Fibroblast of pulmonary artery (primary cell): ENCODE measurements around the gene ZNF30.

Experiments
- DNase-seq: peaks from one replicate; pipeline ENCODE4 v3.0.0-alpha.2; 2010; ENCODE audit warnings: low read depth
- H3K4me3 ChIP-seq: replicated peaks from 2 replicates; pipeline ENCODE4 v1.5.1; 2011; ENCODE audit warnings: low read depth, mild to moderate bottlenecking, control low read depth, low read length, moderate library complexity
- CTCF ChIP-seq: IDR thresholded peaks from 2 replicates; pipeline ENCODE4 v1.5.1; 2011; ENCODE audit warnings: mild to moderate bottlenecking, control low read depth, low read length, inconsistent platforms; ENCODE audit errors: missing control alignments

The ZNF30 gene

DNA sequence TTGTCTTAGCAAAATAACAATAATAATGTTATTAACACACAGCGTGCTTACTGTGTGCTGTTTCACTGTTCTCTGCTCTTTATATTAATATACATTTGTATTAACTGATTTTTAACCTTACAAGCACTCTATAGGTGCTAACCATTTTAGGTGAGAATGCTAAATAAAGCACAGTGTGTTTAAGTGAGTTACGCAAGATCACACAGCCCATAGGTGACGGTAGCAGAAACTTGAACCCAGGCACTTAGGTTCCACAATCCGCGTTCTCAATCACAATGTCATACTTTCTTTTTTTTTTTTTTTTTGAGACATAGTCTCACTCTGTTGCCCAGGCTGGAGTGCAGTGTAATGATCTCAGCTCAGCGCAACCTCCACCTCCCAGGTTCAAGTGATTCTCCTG, 5.8 kb downstream of the ZNF30 start:
- H3K4me3 ChIP-seq = no peak overlapping the region
- TF ChIP-seq CTCF = no peak
- DNase-seq = no peak

GRCh38 chr19:34936184-34936583, 9.5 kb downstream of the ZNF30 start:
- H3K4me3 ChIP-seq = no peak overlapping the region

DNA sequence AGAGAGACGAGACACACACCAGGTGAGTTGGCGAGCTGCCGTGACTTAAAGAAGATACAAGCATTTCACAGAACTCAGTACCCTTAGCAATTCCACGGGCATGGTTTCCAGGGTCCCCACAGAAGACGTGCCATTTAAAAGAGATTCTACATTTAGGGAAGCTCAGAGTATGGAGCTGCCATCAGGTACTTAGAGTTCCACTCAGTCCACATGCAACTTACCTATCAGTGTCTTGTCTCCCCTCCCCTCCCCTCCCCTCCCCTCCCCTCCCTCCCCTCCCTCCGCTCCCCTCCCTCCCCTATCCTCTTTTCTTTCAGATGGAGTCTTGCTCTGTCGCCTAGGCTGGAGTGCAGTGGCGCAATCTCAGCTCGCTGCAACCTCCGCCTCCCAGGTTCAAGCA, 12.2 kb downstream of the ZNF30 start:
- no peak for DNase-seq
- no peak overlapping the region for H3K4me3 ChIP-seq
- no peak for TF ChIP-seq CTCF

More at GRCh38 chr19:34936184-34936583, 9.5 kb downstream of the ZNF30 start:
- no peak for DNase-seq
- no peak for TF ChIP-seq CTCF

DNA sequence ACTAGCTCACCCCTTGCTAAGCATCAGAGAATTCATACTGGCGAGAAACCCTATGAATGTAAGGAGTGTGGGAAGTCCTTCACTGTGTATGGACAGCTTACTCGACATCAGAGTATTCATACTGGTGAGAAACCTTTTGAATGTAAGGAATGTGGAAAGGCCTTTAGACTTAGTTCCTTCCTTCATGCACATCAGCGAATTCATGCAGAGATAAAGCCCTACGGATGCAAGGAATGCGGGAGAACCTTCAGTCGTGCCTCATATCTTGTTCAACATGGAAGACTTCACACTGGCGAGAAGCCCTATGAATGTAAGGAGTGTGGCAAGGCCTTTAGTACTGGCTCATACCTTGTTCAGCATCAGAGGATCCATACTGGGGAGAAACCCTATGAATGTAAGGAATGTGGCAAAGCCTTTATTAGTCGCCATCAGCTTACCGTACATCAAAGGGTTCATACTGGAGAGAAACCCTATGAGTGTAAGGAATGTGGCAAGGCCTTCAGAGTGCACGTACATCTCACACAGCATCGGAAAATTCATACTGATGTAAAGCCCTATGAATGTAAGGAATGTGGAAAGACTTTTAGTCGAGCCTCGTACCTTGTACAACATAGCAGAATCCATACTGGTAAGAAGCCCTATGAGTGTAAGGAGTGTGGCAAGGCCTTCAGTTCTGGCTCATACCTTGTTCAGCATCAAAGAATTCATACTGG, 17.3 kb downstream of the ZNF30 start:
- H3K4me3 ChIP-seq = no peak overlapping the region
- no peak for DNase-seq
- TF ChIP-seq CTCF = no peak

DNA sequence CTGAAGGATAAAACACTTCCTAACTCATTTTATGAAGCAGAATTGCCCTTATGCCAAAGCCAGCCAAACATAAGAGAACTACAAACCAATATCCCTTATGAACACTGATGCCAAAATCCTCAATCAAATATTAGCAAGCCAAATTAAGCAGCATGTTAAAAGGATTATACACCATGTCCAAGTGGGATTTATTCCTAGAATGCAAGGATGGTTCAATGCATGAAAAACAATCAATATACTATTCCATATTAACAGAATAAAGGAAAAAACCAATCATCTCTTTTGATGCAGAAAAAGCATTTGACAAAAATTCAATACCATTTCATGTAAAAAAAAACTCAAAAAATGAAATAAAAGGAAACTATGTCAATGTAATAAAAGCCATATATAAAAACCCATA, 26.4 kb downstream of the ZNF30 start:
- DNase-seq = no peak
- no peak for TF ChIP-seq CTCF
- H3K4me3 ChIP-seq = no peak overlapping the region

- no peak for DNase-seq
- TF ChIP-seq CTCF = no peak
- no peak overlapping the region for H3K4me3 ChIP-seq
Measured at GRCh38 chr19:34957830-34958751, 31.4 kb downstream of the ZNF30 start.
